IMR-90 (cell line): ENCODE data around the gene SPATA3. TPM values are rescaled to one million over a fixed set of nuclear protein-coding genes. Genes with fewer than 3 reads are reported as not detected.

Experiments
- ATAC-seq: fragments of 200-7000 bp; cut with Tn5 transposase; 2 replicates; pipeline ENCODE4 v1.9.1; 2020; ENCODE audit warnings: low read depth, mild to moderate bottlenecking, moderate library complexity
- BruUV-seq: library from RNA; stranded (reverse); fragments of 400-500 nt; replicated peaks from 2 replicates; lab custom pipeline; 2021; lab: Mats Ljungman, UMichigan
- CTCF ChIA-PET: fragments of 300-600 bp; formaldehyde crosslinking; extraction: SDS; loops from one replicate; lab custom pipeline; 2021; ENCODE audit warnings: antibody characterized with exemption; lab: Yijun Ruan, JAX
- POLR2A ChIA-PET: fragments of 300-600 bp; sonication (Branson Sonifier 250); formaldehyde crosslinking; loops from one replicate; lab custom pipeline; 2022; ENCODE audit warnings: antibody characterized with exemption; ENCODE audit not compliant: unreplicated experiment; lab: Charles Lee
- DNase-seq: peaks from one replicate; pipeline ENCODE4 v3.0.0; 2013
- H2AFZ ChIP-seq: replicated peaks from 2 replicates; pipeline ENCODE3; 2013; ENCODE audit warnings: low read length, mild to moderate bottlenecking; ENCODE audit not compliant: poor library complexity
- H2AK5ac ChIP-seq: 2 replicates; pipeline ENCODE4 v1.6.1; 2013; ENCODE audit warnings: low read depth, low read length, inconsistent platforms
- H2AK9ac ChIP-seq: replicated peaks from 2 replicates; pipeline ENCODE3; 2013; ENCODE audit warnings: mild to moderate bottlenecking, low read depth, low read length, moderate library complexity; ENCODE audit not compliant: poor library complexity
- H2BK120ac ChIP-seq: 2 replicates; pipeline ENCODE4 v1.6.1; 2013; ENCODE audit warnings: low read depth, low read length, inconsistent platforms
- H2BK15ac ChIP-seq: 3 replicates; pipeline ENCODE4 v1.6.1; 2013; ENCODE audit warnings: low read depth, low read length, inconsistent platforms
- H2BK20ac ChIP-seq: 2 replicates; pipeline ENCODE4 v1.6.1; 2013; ENCODE audit warnings: low read depth, mild to moderate bottlenecking, inconsistent platforms, low read length, moderate library complexity
- H2BK5ac ChIP-seq: 2 replicates; pipeline ENCODE4 v1.6.1; 2013; ENCODE audit warnings: mild to moderate bottlenecking, low read depth, low read length, inconsistent platforms; ENCODE audit not compliant: poor library complexity, severe bottlenecking
- H3K14ac ChIP-seq: replicated peaks from 2 replicates; pipeline ENCODE4 v1.6.1; 2013; ENCODE audit warnings: low read depth, low read length, inconsistent platforms
- H3K18ac ChIP-seq: 2 replicates; pipeline ENCODE4 v1.6.1; 2013; ENCODE audit warnings: low read depth, low read length, control low read depth
- H3K23ac ChIP-seq: 2 replicates; pipeline ENCODE4 v1.6.1; 2013; ENCODE audit warnings: low read depth, low read length, inconsistent platforms
- H3K27ac ChIP-seq: 2 replicates; pipeline ENCODE4 v1.5.1; 2013; ENCODE audit warnings: mild to moderate bottlenecking, control low read depth, low read length; ENCODE audit not compliant: insufficient read depth
- H3K27me3 ChIP-seq: 2 replicates; pipeline ENCODE4 v1.6.1; 2013; ENCODE audit warnings: low read length; ENCODE audit not compliant: control insufficient read depth, insufficient read depth
- H3K36me3 ChIP-seq: 2 replicates; pipeline ENCODE4 v1.6.1; 2013; ENCODE audit warnings: low read length, mixed read lengths; ENCODE audit not compliant: control insufficient read depth, insufficient read depth
- H3K4ac ChIP-seq: 2 replicates; pipeline ENCODE4 v1.6.1; 2013; ENCODE audit warnings: low read depth, low read length, inconsistent platforms
- H3K4me1 ChIP-seq: 2 replicates; pipeline ENCODE4 v1.6.1; 2013; ENCODE audit warnings: low read length, mixed read lengths; ENCODE audit not compliant: control insufficient read depth, insufficient read depth
- H3K4me2 ChIP-seq: 2 replicates; pipeline ENCODE4 v1.6.1; 2013; ENCODE audit warnings: low read depth, mild to moderate bottlenecking, control low read depth, low read length, moderate library complexity
- H3K4me3 ChIP-seq: 2 replicates; pipeline ENCODE4 v1.5.1; 2013; ENCODE audit warnings: low read depth, mild to moderate bottlenecking, control low read depth, low read length, moderate library complexity; ENCODE audit not compliant: insufficient read depth
- H3K56ac ChIP-seq: 2 replicates; pipeline ENCODE4 v1.6.1; 2013; ENCODE audit warnings: low read length, inconsistent platforms; ENCODE audit not compliant: insufficient read depth; ENCODE audit errors: extremely low read depth
- H3K79me1 ChIP-seq, 2 experiments: 2 replicates each; pipeline ENCODE4 v1.6.1; 2013; ENCODE audit warnings: low read length in 2 of 2, inconsistent platforms in 1 of 2, low read depth in 1 of 2
- H3K9ac ChIP-seq: 2 replicates; pipeline ENCODE4 v1.6.1; 2013; ENCODE audit warnings: low read depth, low read length, control low read depth
- H3K9me1 ChIP-seq: 2 replicates; pipeline ENCODE4 v1.6.1; 2013; ENCODE audit warnings: low read length, inconsistent platforms; ENCODE audit not compliant: insufficient read depth
- H3K9me3 ChIP-seq: 2 replicates; pipeline ENCODE4 v1.6.1; 2013; ENCODE audit warnings: low read length; ENCODE audit not compliant: control insufficient read depth, insufficient read depth
- H4K20me1 ChIP-seq: 2 replicates; pipeline ENCODE4 v1.6.1; 2013; ENCODE audit warnings: low read length, inconsistent platforms; ENCODE audit not compliant: insufficient read depth
- H4K5ac ChIP-seq: 2 replicates; pipeline ENCODE4 v1.6.1; 2013; ENCODE audit warnings: mild to moderate bottlenecking, low read depth, low read length, control low read depth
- H4K8ac ChIP-seq, 2 experiments: 2 replicates each; pipeline ENCODE4 v1.6.1; 2013; ENCODE audit warnings: low read depth in 2 of 2, low read length in 2 of 2, control low read depth in 1 of 2, inconsistent platforms in 1 of 2
- H4K91ac ChIP-seq: 2 replicates; pipeline ENCODE4 v1.6.1; 2013; ENCODE audit warnings: low read depth, low read length, inconsistent platforms; ENCODE audit not compliant: insufficient read depth
- CHD1 ChIP-seq: IDR thresholded peaks from 2 replicates; pipeline ENCODE4 v1.6.1; 2012; ENCODE audit warnings: low read depth, low read length, improper control_type of control experiment
- ELK1 ChIP-seq: fragments of 150-350 bp; IDR thresholded peaks from 2 replicates; pipeline ENCODE4 v1.6.1; 2016; ENCODE audit warnings: low read depth, mild to moderate bottlenecking, low read length, moderate library complexity, borderline replicate concordance
- MAFK ChIP-seq: IDR thresholded peaks from 2 replicates; pipeline ENCODE4 v1.6.1; 2012; ENCODE audit warnings: low read depth, low read length, improper control_type of control experiment
- USF2 ChIP-seq: fragments of 150-350 bp; IDR thresholded peaks from 2 replicates; pipeline ENCODE4 v1.6.1; 2017; ENCODE audit warnings: mild to moderate bottlenecking, antibody characterized with exemption, low read length, low read depth
- WGBS, 2 experiments: methylation state at CpG; one replicate each; pipeline versions ENCODE4 v1.1.5 to v1.1.7; 2013; ENCODE audit warnings: missing lambda C conversion rate in 2 of 2; ENCODE audit not compliant: insufficient read length in 1 of 2; ENCODE audit errors: extremely low coverage in 2 of 2; 5-methylcytosine and 5-hydroxymethylcytosine counted together
- dilution Hi-C: fragments of 300-500 bp; cut with HindIII; formaldehyde crosslinking; loops from one replicate; pipeline ENCODE4 v1.14.3; 2018; ENCODE audit warnings: low sequenced_read_pairs; ENCODE audit not compliant: unreplicated experiment
- in situ Hi-C: fragments of 300-500 bp; cut with MboI; formaldehyde crosslinking; loops from 3 replicates; pipeline ENCODE4 v1.14.3; 2019; ENCODE audit warnings: low sequenced_read_pairs, inconsistent platforms, mixed read lengths
- intact Hi-C: fragments of 100-400 bp; cut with micrococcal nuclease; formaldehyde crosslinking; loops from 2 replicates; pipeline ENCODE4 v1.10.0; 2022
- polyA plus RNA-seq, 3 experiments: library from polyadenylated mRNA; depleted of rRNA; stranded (reverse); fragments of >200 nt; gene quantifications; 2 replicates each; pipeline ENCODE4 v1.2.3, GENCODE V29; 2012; ENCODE audit warnings: low replicate concordance in 1 of 3
- total RNA-seq: library from RNA; depleted of rRNA; stranded (reverse); fragments of >200 nt; gene quantifications from 2 replicates; pipeline ENCODE4 v1.2.3, GENCODE V29; 2012

Gene SPATA3
- total and polyA plus RNA-seq, 2 of the 4 experiments (the other 2 are of a cell fraction): not detected

- Histone ChIP-seq H4K91ac (no peak overlapping the region), H4K8ac (no peak overlapping the region), H3K18ac (no peak overlapping the region), H3K4me3 (no peak overlapping the region), H3K79me1 (no peaks in the 10 kb centered on the region), H3K27me3 (peaks cover 30% of the 10 kb centered on the region), H4K5ac (no peak overlapping the region), H2BK15ac (no peak overlapping the region), H2BK5ac (no peak overlapping the region), H3K4me1 (no peaks in the 10 kb centered on the region), H2AK9ac (no peak overlapping the region), H3K4ac (no peak overlapping the region), H2AFZ (no peak overlapping the region), H3K27ac (no peak overlapping the region), H3K56ac (no peak overlapping the region), H3K9ac (no peak overlapping the region), H3K36me3 (no peaks in the 10 kb centered on the region), H3K23ac (no peak overlapping the region), H3K4me2 (no peak overlapping the region), H2AK5ac (no peak overlapping the region), H2BK20ac (no peak overlapping the region), H3K14ac (no peak overlapping the region), H4K20me1 (no peaks in the 10 kb centered on the region), H3K9me1 (no peaks in the 10 kb centered on the region), H3K9me3 (no peaks in the 10 kb centered on the region; the same call in 1 of the 2 replicates), H2BK120ac (no peak overlapping the region)
- CTCF ChIA-PET: no interaction called here
- dilution Hi-C loops (no loop called here), in situ Hi-C loops (no loop called here), intact Hi-C loops (no loop called here)
- ATAC-seq (no peak), DNase-seq (no peak)
- WGBS, 2 experiments: 100% methylated on average over 2 of the region's 10 CpGs; no CpG with 5 or more reads in 1 of the 2 experiments
- no TSS peak for BruUV-seq
- POLR2A ChIA-PET: no interaction called here
- TF ChIP-seq MAFK (no peak), CHD1 (no peak), ELK1 (no peak), USF2 (no peak)
These were observed 6.7 kb downstream of the SPATA3 start for GRCh38 chr2:231002641-231003040.
